OCI-LY7 (cell line): ENCODE data around the gene TM2D3.

Experiments used
- CTCF ChIP-seq: fragments of 200-600 bp; sonication (generic); conservative IDR thresholded peaks from 2 replicates; pipeline ENCODE4 v1.5.1; 2014; ENCODE audit warnings: mild to moderate bottlenecking, antibody characterized with exemption, low read length, moderate library complexity, mixed read lengths
- EZH2phosphoT487 ChIP-seq: fragments of 200-600 bp; sonication (generic); IDR thresholded peaks from 2 replicates; pipeline ENCODE4 v1.6.1; 2018; ENCODE audit warnings: low read depth, borderline replicate concordance, mild to moderate bottlenecking, mixed run types, antibody characterized with exemption, low read length, moderate library complexity, mixed read lengths

GRCh38 chr15:101662203-101662602, 10.0 kb upstream of the TM2D3 start:
- TF ChIP-seq CTCF, result no peak
- TF ChIP-seq EZH2phosphoT487, result no peak
